HG02678 (cell line): ENCODE measurements around the gene GUCY1A2.

Experiments
- ATAC-seq: cut with Tn5 transposase; IDR thresholded peaks from one replicate; pipeline ENCODE4 v1.9.1; 2021; ENCODE audit warnings: mild to moderate bottlenecking, moderate library complexity; ENCODE audit not compliant: unreplicated experiment

Gene GUCY1A2

DNA sequence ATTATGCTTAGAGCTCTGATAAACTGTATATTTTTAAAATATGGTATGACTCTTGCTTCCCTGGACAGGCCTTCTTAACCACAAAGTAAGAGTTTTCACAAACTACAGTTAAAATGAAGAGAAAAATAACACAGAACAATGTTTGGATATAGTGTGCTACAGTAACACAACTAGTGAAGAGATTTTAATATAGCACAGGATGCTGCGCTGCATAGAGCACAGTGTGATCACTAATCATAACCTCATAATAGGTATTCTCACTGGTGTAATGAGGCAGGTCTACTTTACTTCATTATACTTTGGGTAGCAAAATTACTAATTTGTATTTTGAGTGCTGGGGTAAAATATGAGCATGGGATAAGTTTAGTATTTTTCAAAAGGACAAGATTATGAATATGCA is 256.5 kb downstream of the GUCY1A2 start:
- ATAC-seq, result no peak

DNA sequence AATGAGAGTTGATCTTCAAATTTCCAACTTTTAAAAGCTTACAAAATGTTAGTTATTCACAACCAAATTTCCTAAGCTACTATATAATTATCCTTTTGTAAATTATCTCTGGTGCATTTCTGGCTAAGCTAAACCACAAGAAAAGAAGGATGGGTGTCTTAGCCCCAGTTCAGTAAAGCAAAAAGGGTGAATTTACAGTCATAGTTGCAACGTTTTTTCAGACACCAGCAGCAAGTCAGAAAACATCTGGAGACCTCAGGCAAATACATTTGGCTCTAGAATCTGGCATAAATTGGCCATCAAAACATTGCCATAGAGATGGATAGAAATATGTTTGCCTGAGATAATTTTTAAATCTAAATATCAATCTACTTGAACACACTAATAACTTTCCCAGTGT is 257.0 kb downstream of the GUCY1A2 start:
- ATAC-seq, result no peak

DNA sequence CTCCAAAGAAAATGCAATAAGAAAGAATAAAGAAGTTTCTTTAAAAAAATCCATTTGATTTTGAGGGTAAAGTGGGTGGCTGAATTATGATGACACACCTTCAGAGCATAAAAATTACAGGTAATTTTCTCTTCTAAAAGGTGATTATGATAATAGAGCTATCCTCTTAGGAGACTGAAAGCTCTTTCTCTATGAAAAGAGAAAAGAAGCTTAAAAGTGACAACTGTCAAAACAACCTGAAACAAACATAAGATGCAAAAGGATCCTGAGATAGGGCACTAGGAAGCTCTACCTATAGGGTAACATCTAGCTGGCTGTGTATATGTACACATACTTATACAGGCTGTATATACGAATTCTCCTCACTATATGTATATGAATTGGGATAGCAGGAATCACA is 270.2 kb downstream of the GUCY1A2 start:
- ATAC-seq, result no peak

DNA sequence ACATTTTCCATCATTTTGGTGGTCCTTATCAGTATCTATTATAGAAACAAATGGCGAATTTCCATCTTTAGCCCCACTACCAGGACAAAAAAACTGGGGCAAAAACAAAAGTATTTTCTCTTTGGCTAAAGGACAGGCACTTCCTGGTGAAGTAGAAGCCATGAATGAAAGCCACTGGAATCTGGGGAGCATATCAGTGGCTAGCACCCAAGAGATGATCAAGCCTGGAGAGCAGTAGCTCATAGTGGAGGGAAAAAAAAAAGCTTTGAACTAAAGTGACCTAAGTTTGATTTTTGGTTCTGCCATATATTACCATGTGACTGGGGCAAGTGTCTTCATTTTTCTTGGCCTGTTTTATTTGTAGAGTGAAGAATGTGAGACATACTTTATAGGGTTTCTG is 272.3 kb downstream of the GUCY1A2 start:
- no peak for ATAC-seq

DNA sequence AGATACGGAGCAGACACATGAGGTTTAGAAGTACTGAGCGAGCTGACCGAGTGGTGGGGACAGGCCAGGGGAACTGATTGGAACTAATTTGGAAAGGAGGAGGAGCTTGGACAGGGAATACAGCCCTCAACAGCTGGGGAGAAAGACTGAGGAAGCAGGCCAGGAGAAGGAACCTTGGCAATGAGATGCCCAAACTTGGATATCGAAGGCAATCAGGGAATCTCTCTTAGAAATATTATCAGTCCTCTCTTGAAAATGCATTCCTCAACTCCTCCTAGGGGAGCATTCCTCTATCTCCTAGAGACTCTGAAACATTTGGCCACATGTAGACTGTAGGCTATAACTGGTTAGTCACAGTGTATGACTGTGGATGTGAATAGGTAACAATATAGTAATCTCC is 284.6 kb downstream of the GUCY1A2 start:
- ATAC-seq, result no peak

DNA sequence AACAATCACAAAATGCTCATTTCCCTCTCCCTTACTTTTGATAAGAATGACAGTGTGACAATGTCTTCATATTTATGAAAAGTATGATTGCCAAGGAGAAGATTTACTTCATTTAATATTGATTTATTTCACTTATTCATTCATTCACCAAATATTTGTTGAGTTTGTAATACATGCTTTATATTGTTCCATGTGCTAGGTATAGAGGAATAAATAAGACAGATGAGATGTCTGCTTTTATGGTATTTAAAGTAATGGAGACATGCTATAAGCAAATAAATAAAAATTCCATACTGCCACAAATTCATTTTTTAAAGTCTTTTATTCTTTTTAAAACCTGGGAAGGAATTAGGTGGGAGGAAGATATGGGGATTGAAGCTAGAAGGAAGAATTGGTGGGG is 289.4 kb downstream of the GUCY1A2 start:
- no peak for ATAC-seq

DNA sequence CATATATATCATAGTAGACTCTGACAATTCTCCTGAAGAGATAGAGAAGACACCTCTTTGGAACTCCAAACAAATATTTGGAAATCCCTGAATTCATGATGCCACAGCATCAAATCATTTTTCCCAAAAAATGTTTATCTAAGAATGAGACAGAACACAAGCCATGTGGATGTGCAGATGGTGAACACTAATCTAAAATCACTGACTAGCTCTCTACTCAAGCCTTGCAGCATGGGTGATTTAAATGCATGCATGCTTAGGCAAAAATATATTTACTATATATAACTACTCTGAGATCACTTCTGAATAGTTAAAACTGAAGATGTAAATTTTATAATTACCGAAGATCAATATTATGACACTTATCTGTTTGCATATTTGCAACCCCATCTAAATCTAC is 289.9 kb downstream of the GUCY1A2 start:
- no peak for ATAC-seq

DNA sequence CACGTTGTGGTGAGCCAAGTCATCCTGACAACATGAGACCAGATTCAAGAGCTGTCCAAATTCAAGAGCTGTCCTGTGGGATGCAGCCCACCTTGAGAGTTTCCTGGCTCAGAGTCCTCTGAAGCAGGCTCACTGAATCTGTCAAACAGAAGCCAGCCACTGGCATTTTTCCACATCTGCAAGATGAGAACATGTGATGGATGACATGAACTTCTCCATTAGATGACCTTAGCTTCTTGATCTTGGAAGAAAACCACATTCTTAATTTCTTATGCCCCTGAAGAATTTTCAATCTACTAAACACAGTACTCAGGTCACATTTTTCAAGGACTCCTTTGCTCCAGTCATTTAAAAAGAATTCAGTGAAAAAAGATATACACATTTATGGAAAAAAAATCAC is 291.0 kb downstream of the GUCY1A2 start:
- ATAC-seq, result no peak

DNA sequence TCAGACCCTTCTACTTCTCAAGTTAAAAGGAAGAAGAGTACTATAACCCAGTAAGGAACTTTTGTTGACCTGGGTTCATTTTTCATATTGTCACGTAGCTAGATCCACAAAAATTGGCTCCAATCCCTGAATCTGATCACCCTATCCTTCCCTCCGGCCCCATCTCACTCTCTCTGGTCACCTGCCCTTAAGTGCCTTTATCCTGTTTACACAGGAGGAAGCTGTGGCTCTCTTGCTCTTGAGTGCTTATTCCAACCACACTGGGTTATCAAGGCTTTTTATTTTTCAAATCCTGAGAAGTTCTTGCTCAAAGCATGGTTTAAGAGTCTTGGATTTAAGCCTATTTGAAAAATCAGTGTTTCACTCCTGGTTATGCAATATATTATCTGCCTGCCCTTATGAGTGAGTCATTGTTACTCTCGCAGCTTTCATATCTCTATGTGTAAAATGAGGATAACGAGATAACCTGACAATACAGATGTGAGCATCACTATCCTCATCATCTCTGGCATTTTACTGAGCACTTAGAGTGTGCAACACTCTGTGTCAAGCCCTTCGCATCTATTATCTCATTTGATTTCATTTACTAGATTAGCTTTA is 293.9 kb downstream of the GUCY1A2 start:
- no peak for ATAC-seq

DNA sequence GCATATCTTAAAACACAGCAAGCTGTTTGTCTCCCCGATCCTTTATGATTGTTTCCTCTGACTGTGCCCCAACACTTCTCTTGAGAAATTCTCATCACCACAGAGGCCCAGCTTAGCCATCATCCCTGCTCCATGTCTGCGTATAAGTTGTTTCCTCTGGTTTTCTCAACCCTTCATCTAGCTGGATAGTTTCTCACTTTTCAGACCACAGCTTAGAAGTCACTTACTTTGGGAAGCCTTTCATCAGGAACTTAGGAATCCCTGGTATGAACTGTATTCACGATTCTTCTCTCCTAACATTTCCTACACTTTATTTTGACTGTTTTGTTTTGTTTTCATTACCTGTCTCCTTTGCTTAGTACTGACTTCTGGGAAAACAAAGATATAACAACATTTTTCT is 295.2 kb downstream of the GUCY1A2 start:
- no peak for ATAC-seq

DNA sequence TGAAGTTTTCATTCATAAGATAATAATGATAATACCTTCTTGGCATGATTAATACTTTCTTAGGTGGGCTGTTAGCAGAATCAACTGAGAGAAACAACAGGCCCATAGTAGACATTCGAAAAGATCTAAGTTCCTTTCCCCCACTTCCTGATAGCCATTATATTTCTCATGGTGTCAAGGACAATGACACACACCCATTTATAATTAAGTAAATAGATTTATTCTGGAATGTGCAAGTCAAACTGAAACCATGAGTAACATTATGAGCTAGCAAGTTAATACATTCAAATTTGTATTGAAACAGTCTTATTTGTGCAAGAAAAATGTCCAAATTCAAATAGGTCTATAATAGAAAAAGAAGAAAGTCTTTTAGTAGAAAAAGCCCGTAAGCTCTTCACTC is 301.1 kb downstream of the GUCY1A2 start:
- ATAC-seq, result no peak

DNA sequence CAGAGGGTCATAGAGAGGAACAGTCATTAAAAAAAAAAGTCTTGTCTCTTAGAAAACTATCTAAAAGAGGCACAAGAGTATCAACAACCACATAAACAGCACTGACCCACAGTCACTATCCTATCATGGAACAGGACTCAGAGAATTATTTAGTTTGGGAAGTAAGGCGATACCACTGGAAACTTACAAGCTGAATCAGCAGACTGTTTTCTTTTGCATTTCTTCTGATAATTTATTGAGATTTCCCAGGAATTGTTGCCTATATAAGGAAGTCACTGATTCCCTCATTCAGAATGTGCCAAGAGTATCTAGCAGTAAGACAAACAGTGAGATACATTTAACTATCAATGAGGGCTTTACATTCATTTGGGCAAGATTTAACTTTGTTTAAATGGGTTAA is 304.1 kb downstream of the GUCY1A2 start:
- no peak for ATAC-seq

DNA sequence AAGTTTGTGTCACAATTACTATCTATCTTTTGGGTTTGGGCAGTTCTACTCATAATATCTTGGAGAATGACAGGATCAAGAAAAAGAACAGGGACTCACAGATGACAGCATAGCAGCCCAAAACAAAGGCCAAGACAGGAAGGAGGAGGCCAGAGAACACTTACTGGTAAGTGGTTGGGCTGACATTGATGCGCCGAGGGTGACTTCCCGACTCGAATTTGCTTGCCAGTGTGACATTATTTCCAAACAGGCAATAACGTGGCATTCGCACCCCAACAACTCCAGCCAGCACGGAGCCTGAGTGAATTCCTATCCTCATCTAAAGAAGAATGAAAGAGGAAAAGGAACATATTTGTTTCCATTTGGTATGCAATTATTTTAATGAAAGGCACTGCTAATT is 309.9 kb downstream of the GUCY1A2 start:
- no peak for ATAC-seq

DNA sequence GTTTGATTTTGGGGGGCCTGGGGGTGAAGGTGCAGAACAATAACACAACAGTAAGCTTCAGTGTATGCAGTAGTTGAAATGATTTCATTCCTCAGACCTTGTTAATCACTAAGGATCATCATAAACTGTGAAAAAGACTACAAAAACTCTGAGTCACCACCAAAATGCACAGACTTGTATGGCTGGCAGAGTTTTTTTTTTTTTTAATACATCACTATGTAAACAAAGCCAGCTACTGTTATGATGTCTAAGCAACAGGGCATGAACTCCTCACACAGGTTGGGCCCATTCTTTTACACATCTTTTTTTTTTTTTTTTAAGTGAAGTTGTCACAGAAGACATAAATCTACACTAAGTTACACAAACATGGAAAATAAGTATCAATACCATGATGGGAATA is 311.9 kb downstream of the GUCY1A2 start:
- ATAC-seq, result no peak

DNA sequence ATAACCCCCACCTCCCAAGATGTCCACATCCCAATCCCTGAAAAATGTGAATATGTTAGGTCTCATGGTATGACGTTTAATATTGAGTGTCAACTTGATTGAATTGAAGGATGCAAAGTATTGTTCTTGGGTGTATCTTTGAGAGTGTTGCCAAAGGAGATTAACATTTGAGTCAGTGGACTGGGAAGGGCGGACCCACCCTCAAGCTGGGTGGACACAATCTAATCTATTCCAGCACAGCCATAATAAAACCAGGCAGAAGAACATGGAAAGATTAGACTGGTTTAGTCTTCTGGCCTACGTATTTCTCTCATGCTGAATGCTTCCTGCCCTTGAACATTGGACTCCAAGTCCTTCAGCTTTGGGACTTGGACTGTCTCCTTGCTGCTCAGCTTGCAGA is 315.5 kb downstream of the GUCY1A2 start:
- ATAC-seq, result no peak

DNA sequence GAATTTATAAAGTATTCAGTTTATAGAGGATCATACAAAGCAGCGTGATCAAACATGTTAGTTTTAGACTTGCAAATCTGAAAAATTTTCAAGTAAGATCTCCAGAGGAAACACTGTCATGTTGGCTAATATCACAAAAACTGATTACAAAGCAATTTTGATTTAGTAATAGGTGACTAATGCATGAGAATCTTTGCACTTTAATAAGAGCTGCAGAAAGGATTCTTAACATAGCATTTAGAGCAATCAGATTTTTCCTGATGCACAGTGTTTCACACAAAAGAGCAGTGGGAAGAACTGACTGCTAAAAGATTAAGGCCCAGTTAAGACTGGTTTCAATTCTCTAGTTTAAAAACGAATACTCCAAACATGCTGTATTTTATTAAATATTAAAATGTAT is 321.2 kb downstream of the GUCY1A2 start:
- no peak for ATAC-seq

DNA sequence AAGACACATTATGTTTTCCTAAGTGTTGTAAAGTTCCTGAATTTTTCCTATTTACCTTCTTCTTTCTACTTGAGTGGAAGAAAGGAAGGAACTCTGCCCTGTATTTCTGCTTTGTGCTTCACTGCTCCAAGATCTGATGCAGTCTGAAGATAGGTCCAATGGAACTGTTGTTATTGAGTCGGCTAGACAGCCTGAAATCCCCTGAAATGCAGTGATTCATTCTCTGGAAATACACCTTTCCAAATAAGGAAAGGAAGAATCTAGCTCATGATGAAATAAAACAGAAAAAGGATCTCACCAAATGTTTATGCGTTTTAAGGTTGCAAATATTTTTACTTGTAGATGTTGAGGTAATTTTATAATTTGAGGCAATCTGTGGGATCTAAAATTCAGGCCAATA is 322.8 kb downstream of the GUCY1A2 start:
- no peak for ATAC-seq

DNA sequence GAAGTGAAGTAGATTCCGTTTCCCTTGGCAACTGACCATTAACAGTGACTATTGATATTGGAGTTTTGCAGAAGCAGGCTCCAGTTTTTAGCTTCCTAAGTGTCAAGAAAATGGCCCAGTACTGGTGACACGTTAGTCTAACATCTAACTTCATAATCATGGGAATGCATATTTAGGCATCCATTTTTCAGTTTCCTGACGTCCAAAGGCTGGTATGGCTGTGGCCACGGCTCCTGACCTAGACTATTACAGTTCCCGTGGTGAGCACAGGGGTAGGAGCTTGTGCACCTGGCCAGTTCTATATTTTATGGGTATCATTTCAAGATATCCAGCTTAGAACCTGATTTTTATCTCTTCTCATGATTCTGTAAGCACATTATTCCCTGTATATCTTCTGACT is 323.8 kb downstream of the GUCY1A2 start:
- no peak for ATAC-seq

DNA sequence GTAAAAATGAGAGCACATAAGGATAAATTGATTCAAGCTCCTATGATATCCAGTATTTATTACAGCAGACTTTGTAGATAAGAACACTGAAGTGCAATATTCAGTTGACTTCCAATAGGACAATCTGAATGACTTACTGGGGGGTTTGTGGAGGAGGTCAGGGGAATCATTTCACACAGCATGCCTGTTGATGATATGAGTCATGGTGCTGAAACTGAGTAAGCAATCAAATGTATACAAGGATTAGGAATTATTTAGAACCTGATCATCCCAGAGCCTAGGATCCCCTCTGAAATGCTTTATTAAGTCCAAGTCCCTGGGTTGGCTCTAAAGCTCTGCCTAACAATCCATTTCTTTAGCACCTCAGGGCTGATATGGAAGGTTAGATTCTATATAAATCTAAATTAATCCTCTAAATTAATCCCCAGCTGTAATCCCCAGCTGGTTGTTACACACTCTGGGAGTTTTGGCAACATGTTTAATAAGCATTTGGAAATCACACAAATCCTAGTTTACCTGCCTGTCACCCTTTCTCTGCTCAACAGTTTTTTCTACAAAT is 326.4 kb downstream of the GUCY1A2 start:
- ATAC-seq, result no peak

DNA sequence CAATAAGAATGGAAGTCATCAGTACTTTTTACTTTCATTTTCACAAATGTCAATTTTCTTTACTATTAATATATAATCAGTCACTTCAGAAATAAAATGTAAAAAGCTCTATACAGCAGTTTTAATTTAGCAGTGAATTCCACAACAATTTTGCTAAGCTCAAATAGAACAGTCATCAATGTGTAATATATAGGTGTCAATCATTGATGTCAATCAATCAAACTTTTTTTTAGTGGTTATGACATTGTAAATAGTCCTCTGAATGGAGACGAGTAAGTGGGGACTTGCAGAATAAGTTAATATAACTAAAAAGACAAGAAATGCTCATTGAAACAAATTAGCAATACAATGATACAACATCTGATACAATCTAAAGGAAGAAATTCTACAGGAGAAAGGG is 327.4 kb downstream of the GUCY1A2 start:
- no peak for ATAC-seq

DNA sequence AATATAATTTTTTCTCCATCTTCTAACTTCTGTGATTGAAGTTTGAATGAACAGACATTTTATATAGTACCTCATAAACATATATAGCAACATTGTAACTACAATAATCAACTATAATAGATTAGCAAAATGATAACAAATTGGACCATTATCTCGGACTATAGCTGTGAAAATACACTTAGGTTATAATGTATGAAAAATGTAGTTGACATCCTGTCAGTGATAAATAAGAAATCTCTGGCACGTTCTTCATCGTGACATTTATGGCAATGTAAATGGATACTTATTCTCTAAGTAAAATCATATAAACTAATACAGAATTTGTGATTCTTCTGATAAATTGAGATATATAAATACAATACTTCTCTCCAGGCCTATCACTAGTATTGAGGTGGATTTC is 333.3 kb downstream of the GUCY1A2 start:
- no peak for ATAC-seq

DNA sequence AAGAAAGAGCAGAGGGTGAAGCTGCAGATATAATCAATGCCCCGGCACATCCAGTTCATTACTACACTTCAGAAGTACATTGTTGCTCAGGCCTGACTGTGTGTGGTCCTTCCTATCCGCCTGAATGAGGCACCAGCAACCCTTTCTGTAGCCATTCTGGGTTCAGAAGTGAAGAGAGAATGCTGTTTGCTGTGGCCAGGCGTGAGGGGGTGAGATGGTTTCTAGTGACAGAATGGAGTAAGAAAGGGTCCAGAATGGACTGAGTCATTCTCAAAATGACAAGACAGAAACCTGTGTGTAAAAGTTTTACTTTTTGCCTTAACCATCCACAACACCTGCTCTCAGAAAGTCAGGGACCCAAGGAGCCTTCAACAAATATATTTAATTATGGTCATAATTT is 334.8 kb downstream of the GUCY1A2 start:
- no peak for ATAC-seq

DNA sequence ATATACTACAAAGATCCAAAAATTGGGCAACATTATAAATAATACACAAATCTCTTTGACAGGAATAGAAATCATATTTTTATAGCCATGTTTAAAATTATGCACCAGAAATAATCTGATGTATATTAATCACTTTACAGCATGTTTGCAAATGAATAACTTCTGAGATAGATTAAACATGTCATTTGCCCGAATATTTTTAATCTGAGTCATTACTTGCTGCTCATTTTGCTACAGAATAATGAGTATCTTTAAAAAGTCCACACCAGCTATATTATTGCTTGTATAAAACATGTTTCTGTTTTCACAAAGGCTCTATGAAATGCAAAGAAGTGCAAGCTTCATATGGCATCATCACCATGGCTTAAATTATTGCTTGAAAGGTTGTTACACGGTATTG is 336.8 kb downstream of the GUCY1A2 start:
- ATAC-seq, result no peak
